GM23338 (cell line): ENCODE data around the gene ARL6IP5. TPM values are rescaled to one million over a fixed set of nuclear protein-coding genes. Genes with fewer than 3 reads are reported as not detected.

Experiments used
- ATAC-seq: fragments of 200-7000 bp; cut with Tn5 transposase; 3 replicates; pipeline ENCODE4 v1.9.1; 2020
- DNase-seq: peaks from one replicate; pipeline ENCODE4 v3.0.0-alpha.2; 2015; ENCODE audit warnings: low spot score
- H2AFZ ChIP-seq: fragments of 200-600 bp; sonication (generic); 2 replicates; pipeline ENCODE4 v1.8.0; 2016; ENCODE audit warnings: antibody characterized with exemption, mild to moderate bottlenecking, moderate library complexity
- H3F3A ChIP-seq: fragments of 200-600 bp; sonication (generic); replicated peaks from 2 replicates; pipeline ENCODE4 v1.8.0; 2017; ENCODE audit warnings: antibody characterized with exemption, mixed run types, low read depth
- H3K27ac ChIP-seq: fragments of 200-600 bp; sonication (generic); 2 replicates; pipeline ENCODE4 v1.6.1; 2016; ENCODE audit warnings: low read depth
- H3K27me3 ChIP-seq: fragments of 200-600 bp; sonication (generic); 2 replicates; pipeline ENCODE4 v1.8.0; 2016; ENCODE audit warnings: mild to moderate bottlenecking, mixed run types, moderate library complexity; ENCODE audit not compliant: insufficient read depth
- H3K36me3 ChIP-seq: fragments of 200-600 bp; sonication (generic); 2 replicates; pipeline ENCODE4 v1.8.0; 2016; ENCODE audit warnings: mild to moderate bottlenecking; ENCODE audit not compliant: insufficient read depth
- H3K4me1 ChIP-seq: fragments of 200-600 bp; sonication (generic); 2 replicates; pipeline ENCODE4 v1.8.0; 2016; ENCODE audit warnings: mild to moderate bottlenecking, moderate library complexity; ENCODE audit not compliant: insufficient read depth
- H3K4me2 ChIP-seq: fragments of 200-600 bp; sonication (generic); 2 replicates; pipeline ENCODE4 v1.7.1; 2017; ENCODE audit warnings: mixed run types
- H3K4me3 ChIP-seq: fragments of 200-600 bp; sonication (generic); 2 replicates; pipeline ENCODE4 v1.6.1; 2016; ENCODE audit warnings: mixed run types
- H3K79me2 ChIP-seq: fragments of 200-600 bp; sonication (generic); replicated peaks from 2 replicates; pipeline ENCODE4 v1.8.0; 2017; ENCODE audit warnings: mild to moderate bottlenecking; ENCODE audit not compliant: insufficient read depth
- H3K9me2 ChIP-seq: fragments of 200-600 bp; sonication (generic); 2 replicates; pipeline ENCODE4 v1.8.0; 2017; ENCODE audit not compliant: insufficient read depth
- H4K20me1 ChIP-seq: fragments of 200-600 bp; sonication (generic); replicated peaks from 2 replicates; pipeline ENCODE4 v1.8.0; 2017; ENCODE audit warnings: mild to moderate bottlenecking; ENCODE audit not compliant: insufficient read depth
- H3K27ac Mint-ChIP-seq: 2 replicates; pipeline ENCODE4 v1.8.0; 2020; ENCODE audit warnings: inconsistent platforms, mild to moderate bottlenecking, moderate library complexity, mixed read lengths
- H3K27me3 Mint-ChIP-seq: 3 replicates; pipeline ENCODE4 v1.8.0; 2022; ENCODE audit warnings: low read depth, mild to moderate bottlenecking, moderate library complexity, mixed read lengths, inconsistent platforms; ENCODE audit not compliant: insufficient read depth, poor library complexity
- H3K36me3 Mint-ChIP-seq: 3 replicates; pipeline ENCODE4 v1.8.0; 2021; ENCODE audit warnings: low read depth, mild to moderate bottlenecking, inconsistent platforms, moderate library complexity, mixed read lengths
- H3K4me1 Mint-ChIP-seq: 3 replicates; pipeline ENCODE4 v1.8.0; 2020; ENCODE audit warnings: mild to moderate bottlenecking, inconsistent platforms, mixed read lengths
- H3K4me3 Mint-ChIP-seq: 3 replicates; pipeline ENCODE4 v1.8.0; 2021; ENCODE audit warnings: moderate library complexity, mild to moderate bottlenecking, inconsistent platforms, mixed read lengths
- H3K9me3 Mint-ChIP-seq: 3 replicates; pipeline ENCODE4 v1.8.0; 2020; ENCODE audit warnings: moderate library complexity, mild to moderate bottlenecking, inconsistent platforms, mixed read lengths
- EZH2phosphoT487 ChIP-seq: fragments of 200-600 bp; sonication (generic); IDR thresholded peaks from one replicate; pipeline ENCODE4 v1.8.1; 2018; ENCODE audit warnings: antibody characterized with exemption; ENCODE audit not compliant: unreplicated experiment
- JUNB ChIP-seq: IDR thresholded peaks from one replicate; pipeline ENCODE4 v1.6.1; 2016; ENCODE audit warnings: antibody characterized with exemption; ENCODE audit not compliant: unreplicated experiment
- POLR2AphosphoS5 ChIP-seq: IDR thresholded peaks from 2 replicates; pipeline ENCODE4 v1.6.1; 2016; ENCODE audit warnings: antibody characterized with exemption, low read depth
- REST ChIP-seq: IDR thresholded peaks from one replicate; pipeline ENCODE4 v1.6.1; 2018; ENCODE audit warnings: antibody characterized with exemption; ENCODE audit not compliant: unreplicated experiment
- ZNF462 ChIP-seq: fragments of 250-450 bp; sonication (Bioruptor Pico); IDR thresholded peaks from 2 replicates; pipeline ENCODE4 v1.5.0; 2020; ENCODE audit warnings: mild to moderate bottlenecking, moderate library complexity
- polyA plus RNA-seq: library from polyadenylated mRNA; unstranded; fragments of >200 nt; fragmentation: Nextera tagmentation; extraction: Ambion mirVana; gene quantifications from 2 replicates; pipeline ENCODE4 v1.2.1, GENCODE V29; 2016
- total RNA-seq: library from RNA; depleted of rRNA; stranded (reverse); fragments of >200 nt; shearing (Covaris generic); gene quantifications from 2 replicates; pipeline ENCODE4 v1.2.3, GENCODE V29; 2014

ARL6IP5 gene
- total and polyA plus RNA-seq, 2 experiments from 2014 or later, result 28.8 to 39.8 TPM

- Histone ChIP-seq H3K27ac (no peak overlapping the region), H3F3A (no peaks in the 10 kb centered on the region), H3K9me2 (no peaks in the 10 kb centered on the region), H3K36me3 (no peaks in the 10 kb centered on the region), H3K27me3 (no peaks in the 10 kb centered on the region), H3K4me2 (no peak overlapping the region), H3K4me1 (no peaks in the 10 kb centered on the region), H3K4me3 (no peak overlapping the region), H4K20me1 (no peaks in the 10 kb centered on the region), H2AFZ (no peak overlapping the region), H3K79me2 (no peaks in the 10 kb centered on the region)
- TF ChIP-seq POLR2AphosphoS5 (no peak), EZH2phosphoT487 (no peak), ZNF462 (no peak), REST (no peak), JUNB (no peak)
- Mint-ChIP-seq H3K27me3 (no peaks in the 10 kb centered on the region), H3K4me1 (peaks cover 2% of the 10 kb centered on the region; the same call in 2 of the 3 replicates), H3K36me3 (no peaks in the 10 kb centered on the region), H3K4me3 (no peak overlapping the region), H3K27ac (no peak overlapping the region), H3K9me3 (no peaks in the 10 kb centered on the region)
- no peak for ATAC-seq
- no peak for DNase-seq
Observed at GRCh38 chr3:69116897-69117296, 32.2 kb downstream of the ARL6IP5 start.
